Glomerular endothelial cell (primary cell): ENCODE measurements around the gene CADPS2. TPM values are rescaled to one million over a fixed set of nuclear protein-coding genes. Genes with fewer than 3 reads are reported as not detected.

Source experiments
- DNase-seq: peaks from one replicate; pipeline ENCODE4 v3.0.0-alpha.2; 2011; ENCODE audit warnings: low read depth, low spot score; ENCODE audit errors: extremely low read depth
- total RNA-seq: library from RNA; depleted of rRNA; stranded (reverse); fragments of >200 nt; gene quantifications from 2 replicates; pipeline ENCODE4 v1.2.3, GENCODE V29; 2015

The CADPS2 gene
- total RNA-seq, 1 donor from 2014 or later: 12.4 TPM

DNA sequence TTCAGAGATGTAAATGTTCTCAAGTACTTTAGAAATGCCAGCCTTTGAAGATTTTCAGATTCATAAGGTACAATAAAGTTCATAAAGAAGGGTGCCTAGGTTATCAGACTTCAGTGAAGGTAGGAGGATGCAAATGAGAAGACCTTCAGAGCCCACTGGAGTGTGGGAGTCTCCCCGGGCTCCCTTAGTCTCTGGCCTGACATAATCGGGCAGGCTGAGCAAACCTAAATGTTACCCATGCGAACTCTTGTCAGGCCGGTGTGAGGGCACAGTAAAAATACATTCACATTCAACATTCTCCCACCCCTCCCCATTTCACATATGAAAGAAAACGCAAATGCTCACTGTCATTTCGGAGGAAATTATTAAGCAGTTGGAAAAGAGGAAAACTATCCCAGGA is 479.1 kb downstream of the CADPS2 start:
- no peak for DNase-seq

DNA sequence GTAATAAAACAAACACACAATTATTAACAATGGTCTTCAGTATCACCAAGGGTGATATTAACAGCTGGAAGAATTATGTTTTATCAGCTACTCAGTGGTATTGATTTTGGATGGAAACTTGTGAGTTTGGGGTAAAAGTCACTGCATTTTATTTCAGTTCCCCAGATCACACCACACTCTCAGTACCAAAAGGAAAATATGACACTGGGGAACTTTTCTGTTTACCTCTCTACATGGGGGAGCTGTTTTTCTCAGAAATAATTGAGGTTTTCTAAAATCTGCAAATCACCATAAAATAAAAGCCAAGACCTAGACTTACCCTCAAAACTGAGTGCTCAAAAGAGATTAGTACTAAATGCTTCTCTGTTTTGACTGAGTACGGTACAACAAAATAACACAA is 483.1 kb downstream of the CADPS2 start:
- DNase-seq: no peak

DNA sequence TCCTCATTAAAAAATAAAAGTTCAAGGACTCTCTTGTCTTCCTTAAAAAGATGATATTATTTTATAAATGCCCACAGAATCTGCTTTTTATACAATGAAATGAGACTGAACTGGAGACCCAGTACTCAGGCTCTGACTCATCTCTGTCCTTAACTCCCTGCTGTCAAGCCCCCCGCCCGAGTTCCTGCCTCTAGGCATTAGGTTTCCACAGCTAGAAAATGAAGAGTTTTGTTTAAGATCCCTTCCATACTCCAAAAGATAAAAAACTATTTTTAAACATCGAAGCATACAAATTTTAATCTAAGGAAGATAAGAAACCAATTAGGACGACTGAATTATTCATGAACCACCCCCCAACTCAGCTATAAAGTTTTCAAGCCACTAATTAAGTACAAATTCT is 484.0 kb downstream of the CADPS2 start:
- no peak for DNase-seq

DNA sequence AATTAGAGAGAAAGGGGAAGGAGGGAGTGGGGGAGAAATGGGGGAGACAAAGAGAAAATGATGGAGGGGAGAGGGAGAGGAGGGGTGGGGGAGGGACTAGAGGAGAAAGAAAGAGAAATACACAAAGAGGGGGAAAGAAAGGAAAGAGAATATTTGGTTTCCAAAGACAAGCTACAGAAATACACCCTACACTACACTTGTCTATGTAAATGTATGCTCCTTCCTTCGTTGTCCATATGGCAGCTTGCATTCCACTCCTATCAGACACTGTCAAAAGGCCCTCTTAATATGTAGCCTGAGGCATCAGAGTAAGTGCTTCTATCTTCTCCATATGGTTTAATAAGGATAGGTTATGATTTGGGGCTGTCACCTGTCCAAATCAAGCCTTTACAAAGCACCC is 488.9 kb downstream of the CADPS2 start:
- no peak for DNase-seq

DNA sequence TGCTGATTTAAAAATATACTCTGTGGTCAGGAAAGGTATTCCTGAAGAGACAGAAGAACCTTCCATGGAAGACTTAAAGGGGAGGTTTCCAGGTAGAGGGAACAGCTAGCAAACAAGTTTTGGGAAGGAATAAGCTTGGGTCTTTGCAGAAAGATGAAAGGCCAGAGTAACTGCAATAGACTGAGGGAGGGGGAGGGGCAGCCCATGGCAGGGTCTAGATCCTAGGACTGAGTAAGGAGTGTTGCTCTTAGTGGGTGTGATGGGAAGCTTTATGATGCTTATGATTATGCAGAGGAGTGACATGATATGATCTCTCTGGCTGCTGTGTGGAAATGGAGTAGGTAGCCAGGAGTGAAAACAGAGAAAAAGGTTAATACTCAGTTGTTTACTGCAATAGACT is 491.7 kb downstream of the CADPS2 start:
- DNase-seq: no peak

DNA sequence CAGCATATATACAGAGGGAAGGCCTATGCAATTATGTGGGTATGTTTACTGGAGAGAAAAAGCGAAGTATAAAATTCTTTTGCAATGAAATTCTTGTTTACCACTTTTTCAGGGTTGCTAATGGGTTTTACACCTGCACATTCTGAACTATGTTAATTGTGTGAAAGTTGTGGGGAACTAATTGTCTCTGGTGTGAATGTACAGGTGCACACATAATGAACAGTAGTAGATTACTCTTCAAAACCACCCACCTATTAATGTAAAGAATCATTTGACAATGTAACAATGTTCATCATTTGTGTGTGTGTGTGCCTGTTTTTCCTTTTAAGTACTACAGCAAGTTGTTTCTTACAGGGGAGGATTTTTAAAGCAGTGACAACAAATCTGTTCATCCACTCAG is 501.7 kb downstream of the CADPS2 start:
- no peak for DNase-seq

DNA sequence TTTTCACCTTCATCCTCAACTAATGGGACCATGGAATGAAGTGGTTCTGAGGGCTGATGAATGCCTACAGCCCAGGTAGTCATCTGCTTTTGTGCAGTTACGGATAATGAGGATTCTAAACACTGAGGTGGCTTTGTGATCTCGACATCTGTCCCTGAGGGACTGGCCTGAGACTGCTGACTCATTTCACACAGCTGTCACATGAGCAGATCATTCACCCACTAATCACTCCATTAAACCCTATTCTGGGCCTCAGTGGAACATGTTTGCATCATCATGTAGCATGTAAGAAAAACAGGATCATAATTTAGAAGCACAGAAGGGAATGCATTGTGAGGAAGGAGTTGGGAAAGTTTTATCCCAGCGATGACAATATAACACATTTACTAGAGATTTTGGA is 502.3 kb downstream of the CADPS2 start:
- DNase-seq: no peak

DNA sequence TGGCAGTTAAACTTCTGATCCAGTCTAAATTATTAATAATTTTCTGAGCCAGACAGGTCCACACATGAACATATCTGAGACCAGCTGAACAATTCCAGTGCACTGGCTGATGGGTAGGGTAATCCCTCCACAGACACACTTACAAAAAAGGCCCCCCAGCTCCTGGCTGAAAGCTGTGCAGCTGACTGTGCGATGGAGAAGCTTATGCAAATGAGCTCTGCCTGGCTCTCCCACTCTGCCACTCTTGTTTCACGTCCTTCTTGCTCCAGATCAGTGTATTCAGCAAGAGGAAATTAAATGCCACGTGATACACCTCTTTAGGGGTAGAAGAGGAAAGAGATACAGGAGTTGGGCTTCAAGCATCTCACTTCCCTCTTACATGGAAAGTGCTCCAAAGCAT is 505.3 kb downstream of the CADPS2 start:
- no peak for DNase-seq

DNA sequence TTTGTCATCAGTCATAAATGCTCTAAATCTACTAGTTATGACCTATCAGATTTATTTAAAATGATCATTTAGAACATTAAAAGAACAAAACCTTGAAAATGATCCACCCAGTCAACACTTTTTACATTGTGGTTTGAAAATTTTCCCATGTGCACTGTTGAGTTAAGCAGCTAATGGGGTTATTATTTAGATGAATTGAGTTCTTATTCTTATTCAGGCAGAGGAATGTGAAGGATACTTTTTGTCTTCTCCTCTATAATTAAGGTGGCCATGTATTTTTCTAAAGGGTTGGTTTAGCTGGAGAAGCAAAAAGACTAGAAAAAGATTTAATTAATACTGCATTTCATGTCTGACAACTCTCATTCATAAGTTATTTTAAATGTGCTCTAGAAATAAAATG is 506.8 kb downstream of the CADPS2 start:
- DNase-seq: no peak

DNA sequence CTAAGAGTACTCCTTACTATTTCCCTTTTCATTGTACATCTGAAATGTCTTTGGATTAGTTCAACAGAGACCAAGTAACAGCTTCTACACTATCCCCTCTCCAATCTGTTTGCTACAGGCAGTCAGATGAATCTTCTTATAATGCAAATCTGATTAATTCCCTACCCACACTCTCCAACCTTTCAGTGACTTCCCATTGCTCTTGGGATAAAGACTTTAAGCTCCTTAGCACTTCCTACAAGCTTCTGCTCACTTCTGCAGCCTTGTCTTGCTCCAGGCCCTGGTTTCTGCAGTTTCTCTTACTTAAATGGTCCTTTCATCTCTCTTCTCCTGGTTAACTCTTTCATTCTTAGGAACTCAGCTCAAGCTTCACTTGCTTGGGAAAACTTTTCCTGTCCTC is 516.5 kb downstream of the CADPS2 start:
- no peak for DNase-seq

DNA sequence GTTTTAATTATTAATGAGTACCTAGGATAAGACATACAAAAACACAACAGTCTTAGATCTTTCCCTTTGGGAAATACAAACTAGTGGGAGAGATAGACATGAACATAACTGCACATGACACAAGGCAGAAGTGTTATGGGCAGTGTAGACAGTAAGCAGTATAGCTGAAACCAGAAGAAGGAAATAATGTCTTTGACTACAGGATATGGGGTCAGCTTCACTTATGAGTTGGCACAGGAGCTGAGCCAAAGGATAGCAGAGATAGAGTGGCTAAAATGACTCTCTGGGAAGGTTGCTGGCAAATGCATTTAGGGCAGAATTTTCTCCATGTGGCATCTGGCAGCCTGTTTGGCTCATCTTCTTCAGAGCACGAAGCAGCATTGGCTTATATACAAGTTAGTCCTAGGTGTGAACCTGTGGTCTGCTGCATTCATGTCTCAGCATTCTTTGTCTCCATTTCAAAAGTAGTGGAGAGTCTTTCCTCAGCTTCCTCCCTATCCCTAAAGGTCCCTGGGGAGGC is 521.4 kb downstream of the CADPS2 start:
- no peak for DNase-seq

DNA sequence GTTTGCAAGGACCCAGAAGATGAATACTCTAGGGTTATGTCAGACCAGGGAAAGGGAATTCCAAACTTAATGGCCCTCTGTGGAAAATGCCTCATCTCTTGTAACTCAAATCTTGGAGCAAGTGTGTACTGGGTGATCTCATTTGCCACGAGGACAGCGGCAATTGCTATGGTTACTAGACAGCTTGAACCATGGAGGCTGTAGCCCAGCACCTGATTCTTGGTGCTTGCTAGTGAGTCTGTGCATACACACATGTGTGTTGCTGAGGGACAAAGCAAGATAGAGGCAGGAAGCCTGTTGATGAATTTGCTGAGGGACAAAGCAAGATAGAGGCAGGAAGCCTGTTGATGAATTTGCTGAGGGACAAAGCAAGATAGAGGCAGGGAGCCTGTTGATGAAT is 523.1 kb downstream of the CADPS2 start:
- no peak for DNase-seq

DNA sequence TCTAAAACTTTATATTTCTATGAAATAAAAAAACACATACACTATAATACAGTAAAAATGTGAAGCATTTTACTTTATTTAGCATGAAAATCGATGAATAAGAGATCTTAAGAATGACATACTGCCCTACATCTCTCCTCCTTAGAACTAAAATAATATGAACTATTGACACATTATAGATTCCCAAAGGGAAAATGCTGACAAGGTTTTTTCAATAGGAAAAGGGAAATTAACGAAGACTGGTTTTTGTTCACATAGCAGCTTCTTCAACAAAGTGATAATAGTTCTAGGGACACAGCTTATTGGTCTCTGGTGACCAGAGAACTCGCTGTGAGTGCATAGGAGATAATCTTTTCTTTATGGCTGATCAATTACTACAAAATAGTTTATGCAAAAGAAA is 523.8 kb downstream of the CADPS2 start:
- no peak for DNase-seq

DNA sequence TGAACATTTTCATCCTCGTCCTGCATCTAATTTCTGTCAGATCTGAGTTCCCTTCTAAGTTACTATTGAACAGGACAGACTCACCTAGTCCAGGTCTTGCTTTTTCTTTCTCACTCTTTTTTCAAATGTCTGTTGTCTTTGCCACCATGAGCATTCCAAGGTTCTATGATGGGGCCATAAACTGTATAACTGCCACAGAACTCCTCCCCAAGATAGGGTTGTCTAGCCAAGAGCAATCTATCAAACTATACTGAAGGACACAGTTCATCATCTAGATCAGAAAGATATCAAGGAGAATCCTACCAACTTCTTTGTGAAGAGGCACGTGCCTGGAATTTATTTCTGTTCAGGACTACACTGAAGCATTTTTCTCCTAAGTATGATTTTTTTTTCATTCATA is 531.6 kb downstream of the CADPS2 start:
- no peak for DNase-seq

DNA sequence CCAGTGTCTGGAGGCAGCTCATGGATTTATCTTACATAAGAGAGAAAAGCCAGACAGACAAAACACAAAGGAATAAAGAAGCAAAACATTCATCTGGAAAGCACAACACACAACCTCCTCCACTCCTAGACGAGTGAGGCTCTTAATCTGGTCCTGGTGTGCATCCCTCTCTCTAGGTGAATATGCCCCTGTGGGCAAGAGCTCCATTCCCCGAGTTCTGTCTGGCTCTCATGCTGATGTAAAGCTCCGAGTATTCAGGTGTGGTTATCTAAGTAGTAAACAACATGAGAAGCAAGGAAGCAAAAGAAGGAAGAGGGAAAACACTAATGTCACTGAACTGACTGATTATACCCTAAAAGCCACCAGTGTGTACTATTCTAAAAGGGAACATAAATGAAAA is 533.8 kb downstream of the CADPS2 start:
- DNase-seq: no peak

DNA sequence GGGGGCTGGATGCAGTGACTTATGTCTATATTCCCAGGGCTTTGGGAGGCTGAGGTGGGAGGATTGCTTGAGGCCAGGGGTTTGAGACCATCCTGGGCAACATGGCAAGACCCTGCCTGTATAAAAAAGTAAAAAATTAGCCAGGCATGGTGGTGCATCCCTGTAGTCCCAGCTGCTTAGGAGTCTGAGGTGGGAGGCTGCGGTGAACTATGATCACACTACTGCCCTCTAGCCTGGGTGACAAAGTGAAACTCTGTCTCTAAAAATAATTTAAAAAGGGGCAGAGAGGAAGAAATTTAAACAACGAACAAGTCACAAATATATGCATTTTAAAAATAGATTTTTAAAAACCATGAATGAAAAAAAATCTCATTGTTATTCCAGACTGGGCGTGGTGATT is 535.6 kb downstream of the CADPS2 start:
- DNase-seq: no peak

DNA sequence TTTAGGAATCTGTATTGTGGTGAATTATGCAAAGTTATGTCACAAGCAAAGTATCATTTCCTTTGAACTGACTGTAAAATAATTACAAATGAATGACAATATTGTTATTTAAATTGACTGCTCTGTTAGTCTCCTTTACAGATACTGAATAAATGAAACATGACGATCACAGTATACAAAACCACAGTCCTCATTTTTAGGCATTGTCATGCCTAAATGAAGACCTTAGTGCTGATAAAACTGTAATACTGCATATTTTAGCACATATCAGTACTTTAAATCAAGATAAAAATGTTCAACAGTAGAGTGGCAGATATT is 542.0 kb downstream of the CADPS2 start:
- DNase-seq: no peak

DNA sequence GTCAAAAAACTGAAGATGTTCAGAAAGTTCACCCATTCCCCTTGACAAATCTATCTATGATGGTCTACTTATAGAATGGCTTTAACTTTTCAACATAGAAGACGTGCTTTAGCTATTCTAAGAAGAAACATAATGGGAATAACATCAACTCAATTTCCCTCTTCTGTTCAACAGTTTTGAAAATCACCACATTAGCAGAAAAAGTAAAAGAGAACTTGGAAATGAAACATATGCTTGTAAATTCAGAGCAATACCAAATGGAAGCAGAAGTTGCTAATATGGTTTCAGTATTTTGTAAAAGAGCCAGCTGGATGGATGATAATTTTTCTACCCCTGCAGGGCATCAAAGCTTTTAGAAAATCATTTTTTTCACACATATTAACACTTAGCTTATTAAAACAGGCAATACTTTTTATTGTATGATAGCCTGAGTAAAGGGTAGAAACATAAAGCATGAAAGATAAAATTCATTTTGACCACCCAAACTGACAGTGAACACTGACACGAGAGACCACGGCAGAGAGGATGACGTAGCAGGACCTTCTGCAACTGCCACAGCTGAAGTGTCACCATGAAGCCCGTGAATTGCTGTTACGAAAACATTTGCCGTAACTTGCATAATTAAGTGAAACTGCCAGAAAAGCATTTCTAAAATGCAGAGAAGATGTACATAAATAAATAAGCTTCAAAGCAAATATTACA is 542.5 kb downstream of the CADPS2 start:
- DNase-seq: no peak

DNA sequence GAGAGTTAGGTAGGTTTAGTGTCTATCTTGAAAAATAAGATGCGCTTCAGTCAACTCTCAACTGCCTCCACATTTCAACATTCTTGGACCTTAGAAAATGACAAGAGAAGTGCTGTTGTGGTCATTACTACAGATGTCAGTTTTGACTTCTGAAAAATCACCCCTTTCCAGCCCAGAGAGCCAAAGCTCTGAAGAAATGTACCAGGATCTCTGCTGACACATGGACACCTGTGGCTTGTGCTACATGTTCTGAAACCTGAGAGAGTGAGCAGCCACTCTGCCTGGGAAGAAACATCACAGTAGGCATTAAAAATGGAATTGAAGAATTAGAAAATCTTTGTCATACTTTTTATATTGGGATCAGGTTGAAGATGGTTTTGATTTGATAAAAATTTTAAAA is 545.8 kb downstream of the CADPS2 start:
- no peak for DNase-seq

DNA sequence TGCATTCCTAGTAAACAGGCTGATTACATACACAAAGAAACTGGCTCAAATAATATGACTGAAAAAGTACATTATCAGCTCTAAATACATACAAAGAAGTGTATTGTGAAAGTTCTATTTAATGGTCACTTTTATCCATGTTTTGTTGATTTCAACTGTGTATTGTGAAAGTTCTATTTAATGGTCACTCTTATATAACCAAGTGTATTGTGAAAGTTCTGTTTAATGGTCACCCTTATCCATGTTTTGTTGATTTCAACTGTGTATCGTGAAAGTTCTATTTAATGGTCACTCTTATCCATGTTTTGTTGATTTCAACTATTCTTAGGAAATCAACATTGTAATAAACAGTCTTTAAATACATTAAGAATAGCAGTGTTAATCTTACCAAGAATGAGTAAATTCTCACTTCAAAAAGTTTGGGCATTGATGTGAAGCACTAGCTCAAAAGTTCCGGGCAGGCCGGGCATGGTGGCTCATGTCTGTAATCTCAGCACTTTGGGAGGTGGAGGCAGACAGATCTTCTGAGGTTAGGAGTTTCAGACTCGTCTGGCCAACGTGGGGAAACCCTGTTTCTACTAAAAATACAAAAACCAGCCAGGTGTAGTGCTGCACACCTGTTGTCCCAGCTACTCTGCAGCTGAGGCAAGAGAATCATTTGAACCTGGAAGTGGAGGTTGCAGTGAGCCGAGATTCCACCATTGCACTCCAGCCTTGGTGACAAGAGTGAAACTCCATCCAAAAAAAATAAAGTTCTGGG is 546.9 kb downstream of the CADPS2 start:
- DNase-seq: no peak

DNA sequence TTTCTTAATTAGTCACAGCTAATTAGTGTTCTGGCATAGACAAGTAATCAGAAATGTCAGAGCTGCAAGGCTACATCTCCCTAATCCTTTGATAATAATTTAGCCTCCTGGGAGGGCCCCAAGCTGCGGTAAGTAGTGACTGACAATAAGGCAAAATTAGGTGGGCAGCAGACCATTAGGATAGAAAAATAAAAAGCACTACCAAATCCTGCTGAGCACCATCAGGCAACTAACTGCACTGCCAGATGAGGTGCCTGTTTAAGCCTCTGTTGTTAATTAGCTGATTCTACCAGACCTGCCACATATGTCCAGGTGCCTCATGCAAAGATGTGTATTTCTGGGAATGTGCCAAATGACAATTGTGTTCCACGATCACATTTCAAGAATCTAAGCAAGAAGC is 549.2 kb downstream of the CADPS2 start:
- DNase-seq: no peak

DNA sequence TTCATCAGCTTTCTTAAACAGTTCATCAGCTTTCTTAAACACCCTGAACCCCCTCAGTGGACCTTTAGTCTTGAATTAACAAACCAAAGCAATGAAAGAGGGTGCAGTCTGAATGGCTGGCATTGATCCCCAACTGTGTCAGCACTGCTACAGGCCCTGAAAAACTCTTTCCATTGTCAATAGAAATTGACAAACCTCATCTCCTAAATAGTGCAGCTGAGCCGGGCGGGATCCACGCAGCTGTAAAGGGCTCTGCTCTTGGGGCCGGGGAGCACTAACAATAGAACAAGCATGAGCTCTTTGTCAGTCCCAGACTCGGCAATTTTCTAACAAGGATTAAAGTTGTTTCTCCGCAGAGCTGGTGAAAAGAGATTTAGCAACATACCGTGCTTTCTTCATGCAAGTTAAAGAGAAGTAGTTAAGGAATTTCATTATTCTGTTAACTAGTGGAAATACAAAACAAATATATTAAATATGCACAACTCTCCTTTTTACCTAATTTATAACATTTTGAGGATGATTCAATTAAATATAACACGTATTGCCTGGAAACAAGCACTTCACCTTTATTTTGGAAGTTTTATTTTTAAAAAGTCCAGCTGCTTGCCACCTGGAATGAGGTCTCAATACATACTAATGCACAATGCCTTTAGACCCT is 557.0 kb downstream of the CADPS2 start:
- no peak for DNase-seq
